Heart right ventricle (tissue), 16 donors: ENCODE measurements around the gene RBM4B. TPM values are rescaled to one million over a fixed set of nuclear protein-coding genes. Genes with fewer than 3 reads are reported as not detected.

ENCODE experiments used
- ATAC-seq, 8 donors: fragments of 200-7000 bp; cut with Tn5 transposase; one replicate each; pipeline ENCODE4 v1.9.1; 2020; ENCODE audit warnings: mild to moderate bottlenecking in 8 of 8, moderate library complexity in 8 of 8, moderate number of reproducible peaks in 1 of 8
- DNase-seq, 2 donors: peaks; one replicate each; pipeline ENCODE4 v3.0.0-alpha.2; 2020
- H3K27ac ChIP-seq, 10 donors: fragments of 200-600 bp; sonication (generic) in 2 of 10; one replicate each; pipeline versions ENCODE4 v1.5.0 to v1.8.0; 2020 to 2022; ENCODE audit warnings: mild to moderate bottlenecking in 3 of 10
- H3K27me3 ChIP-seq, 7 donors: fragments of 200-600 bp; one replicate each; pipeline ENCODE4 v1.8.0; 2021 to 2022; ENCODE audit warnings: mild to moderate bottlenecking in 2 of 7
- H3K36me3 ChIP-seq, 9 donors: fragments of 200-600 bp; sonication (generic) in 1 of 9; one replicate each; pipeline versions ENCODE4 v1.5.0 to v1.8.0; 2020 to 2022; ENCODE audit warnings: mild to moderate bottlenecking in 2 of 9
- H3K4me1 ChIP-seq, 9 donors: fragments of 200-600 bp; sonication (generic) in 1 of 9; one replicate each; pipeline versions ENCODE4 v1.5.0 to v1.8.0; 2020 to 2022; ENCODE audit warnings: mild to moderate bottlenecking in 4 of 9
- H3K4me3 ChIP-seq, 10 donors: fragments of 200-600 bp; sonication (generic) in 2 of 10; one replicate each; pipeline versions ENCODE4 v1.5.0 to v1.8.0; 2020 to 2022; ENCODE audit warnings: mild to moderate bottlenecking in 7 of 10, moderate library complexity in 2 of 10
- H3K9me3 ChIP-seq, 11 donors: fragments of 200-600 bp in 10 of 11; sonication (generic) in 2 of 11; one replicate each; pipeline versions ENCODE4 v1.5.0 to v1.8.0; 2013 to 2022; ENCODE audit warnings: mild to moderate bottlenecking in 2 of 11, control low read depth in 1 of 11, moderate library complexity in 1 of 11
- WGBS, 2 donors: extraction: QIAGEN DNeasy Blood & Tissue Kit; methylation state at CpG; one replicate each; pipeline ENCODE4 v1.1.7; 2013; ENCODE audit warnings: inconsistent platforms in 1 of 2; 5-methylcytosine and 5-hydroxymethylcytosine counted together
- intact Hi-C, 10 donors: fragments of 100-400 bp; cut with DNase I; formaldehyde crosslinking; loops; one replicate each; pipeline versions ENCODE4 v1.11.1 to v1.14.2; 2022
- polyA plus RNA-seq, 2 donors: library from polyadenylated mRNA; stranded (reverse); fragments of 200-250 nt; gene quantifications; one replicate each; pipeline ENCODE4 v1.2.3, GENCODE V29; 2013
- total RNA-seq, 10 donors: library from RNA; stranded (reverse); fragmentation: NEBNext Ultra II Directional in 3 of 10; extraction: Animal tissue kit (Norgen Biotek cat#: 25700) in 3 of 10; gene quantifications; one replicate each; pipeline versions ENCODE4 v1.2.1 to v1.2.4, GENCODE V29; 2021 to 2023
- TF ChIP-seq, protein P1 (sequence below), 9 donors: fragments of 200-600 bp; sonication (generic) in 2 of 9; IDR thresholded peaks; one replicate each; pipeline versions ENCODE4 v1.5.0 to v1.8.0; 2021 to 2022; ENCODE audit warnings: antibody characterized with exemption in 9 of 9, mild to moderate bottlenecking in 5 of 9, moderate library complexity in 1 of 9
- donor health status: Arrhythmogenic right ventricular cardiomyopathy.
- donor health status: ischemic (EF 13 %, LVEDD 7.1; RV severe dilation, severe dysfunction).
- donor health status: healthy with polysubstance abuse.
- donor health status: DM: no; HTN: yes; CAD: no.
- donor health status: DM: no; HTN: no; CAD: no.
- donor health status: ischemic (EF 25% LVEDD 6.9; RV normal size, moderate dysfunction).
- donor health status: ischemic (EF 25% LVEDD 5.7; RV mildly dilated, moderate dysfunction).
- donor health status: healthy.
- donor health status: DM: yes; HTN: yes; CAD: no.
- donor health status: Ischemic cardiomyopathy.
- donor health status: ischemic (EF 35%, LVEDD 5.7; RV mildly dilated, moderate dysfunction).
- donor health status: nonischemic (EF 11% LVEDD 7.7; RV severe dilation, severe dysfunction).
- donor health status: DM: yes; HTN: yes; CAD: no.
- donor health status: PGD.
- donor health status: ischemic (EF 29% LVEDD 5.4; RV normal size, mild dysfunction).
- donor health status: nonischemic (EF 23%, LVEDD 6.1; RV moderate dilation, normal function).

Gene RBM4B
- total and polyA plus RNA-seq, 12 donors = 5.7 to 12.6 (median 9.0) TPM

DNA sequence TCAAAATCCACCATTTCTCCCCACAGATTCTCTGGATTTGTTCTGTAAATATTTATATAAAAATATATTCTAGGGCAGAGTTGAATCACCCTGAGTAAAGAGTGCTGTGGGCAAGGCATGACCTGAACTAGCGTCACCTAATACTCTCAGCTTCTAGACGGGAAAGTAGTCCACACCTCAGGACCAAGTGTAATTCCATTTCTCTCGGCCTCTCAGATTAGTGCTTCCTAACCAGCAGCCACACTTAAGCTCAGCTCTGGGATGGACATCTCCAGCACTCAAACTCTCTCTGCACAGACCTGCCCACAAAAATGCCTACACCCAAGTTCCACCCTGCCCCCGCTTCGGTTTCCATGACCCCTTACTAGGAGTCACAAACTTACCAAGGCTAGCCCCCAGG is 46.0 kb upstream of the RBM4B start:
- Histone ChIP-seq H3K9me3 (no peaks in the 10 kb centered on the region), H3K4me1 (peaks cover 3 to 12% (median 9%) of the 10 kb centered on the region in 9 donors), H3K27me3 (peaks cover 0 to 42% (median 26%) of the 10 kb centered on the region in 7 donors), H3K36me3 (no peaks in the 10 kb centered on the region), H3K27ac (no peak overlapping the region), H3K4me3 (no peak overlapping the region)
- WGBS, 2 donors = 93 to 94% methylated on average over 5 of the region's 5 CpGs
- intact Hi-C loops = no loop called here
- DNase-seq (no peak), ATAC-seq (no peak)
- TF ChIP-seq, protein P1, sequence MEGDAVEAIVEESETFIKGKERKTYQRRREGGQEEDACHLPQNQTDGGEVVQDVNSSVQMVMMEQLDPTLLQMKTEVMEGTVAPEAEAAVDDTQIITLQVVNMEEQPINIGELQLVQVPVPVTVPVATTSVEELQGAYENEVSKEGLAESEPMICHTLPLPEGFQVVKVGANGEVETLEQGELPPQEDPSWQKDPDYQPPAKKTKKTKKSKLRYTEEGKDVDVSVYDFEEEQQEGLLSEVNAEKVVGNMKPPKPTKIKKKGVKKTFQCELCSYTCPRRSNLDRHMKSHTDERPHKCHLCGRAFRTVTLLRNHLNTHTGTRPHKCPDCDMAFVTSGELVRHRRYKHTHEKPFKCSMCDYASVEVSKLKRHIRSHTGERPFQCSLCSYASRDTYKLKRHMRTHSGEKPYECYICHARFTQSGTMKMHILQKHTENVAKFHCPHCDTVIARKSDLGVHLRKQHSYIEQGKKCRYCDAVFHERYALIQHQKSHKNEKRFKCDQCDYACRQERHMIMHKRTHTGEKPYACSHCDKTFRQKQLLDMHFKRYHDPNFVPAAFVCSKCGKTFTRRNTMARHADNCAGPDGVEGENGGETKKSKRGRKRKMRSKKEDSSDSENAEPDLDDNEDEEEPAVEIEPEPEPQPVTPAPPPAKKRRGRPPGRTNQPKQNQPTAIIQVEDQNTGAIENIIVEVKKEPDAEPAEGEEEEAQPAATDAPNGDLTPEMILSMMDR (IDR thresholded peaks at IDR 0.05) = no peak

DNA sequence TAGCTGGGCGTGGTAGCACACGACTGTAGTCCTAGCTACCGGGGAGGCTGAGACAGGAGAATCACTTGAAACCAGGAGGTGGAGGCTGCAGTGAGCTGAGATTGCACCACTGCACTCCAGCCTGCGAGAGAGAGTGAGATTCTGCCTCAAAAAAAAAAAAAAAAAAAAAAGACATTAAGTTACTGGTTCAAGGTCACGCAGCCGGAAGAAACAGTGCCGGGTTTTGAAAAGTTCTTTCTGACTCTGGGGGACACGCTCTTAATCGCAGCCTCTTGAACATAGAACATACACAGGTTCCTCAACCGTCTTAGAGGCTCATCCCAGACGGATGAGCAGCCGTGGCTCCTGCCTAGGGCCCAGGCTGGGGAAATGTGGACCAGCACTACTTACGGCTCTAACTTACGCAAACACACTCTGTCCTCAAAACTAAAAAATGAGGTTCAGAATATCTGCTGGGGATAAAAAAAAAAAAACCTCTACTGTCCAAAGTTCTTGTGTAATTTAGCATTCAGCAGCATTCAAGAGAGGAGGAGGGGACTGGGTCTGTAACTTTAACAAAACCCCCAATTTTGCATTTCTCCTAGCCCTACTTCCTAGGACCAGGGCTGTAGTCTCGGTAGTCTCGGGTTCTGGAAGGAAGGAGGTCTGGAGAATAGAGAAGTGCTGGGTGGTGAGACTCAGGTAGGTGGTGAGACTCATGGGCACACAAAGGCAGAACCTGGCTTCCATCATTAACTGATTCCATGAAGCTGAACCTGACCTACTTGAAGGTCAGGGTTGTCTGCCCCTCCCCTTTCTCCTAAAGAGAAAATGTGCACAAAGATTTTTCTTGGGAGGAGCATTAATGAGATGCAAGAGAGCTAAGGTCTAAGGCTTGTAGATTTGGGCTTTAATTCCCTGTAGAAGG is 45.3 kb upstream of the RBM4B start:
- Histone ChIP-seq H3K27me3 (peaks cover 0 to 39% (median 22%) of the 10 kb centered on the region in 7 donors), H3K4me3 (no peak overlapping the region), H3K9me3 (no peaks in the 10 kb centered on the region), H3K4me1 (peaks cover 0 to 8% (median 6%) of the 10 kb centered on the region in 9 donors), H3K36me3 (no peaks in the 10 kb centered on the region), H3K27ac (no peak overlapping the region)
- 88 to 93% methylated on average over 16 of the region's 16 CpGs for WGBS, 2 donors
- DNase-seq (no peak), ATAC-seq (no peak)
- TF ChIP-seq, protein P1 (IDR thresholded peaks at IDR 0.05) = no peak
- intact Hi-C loops = no loop called here

DNA sequence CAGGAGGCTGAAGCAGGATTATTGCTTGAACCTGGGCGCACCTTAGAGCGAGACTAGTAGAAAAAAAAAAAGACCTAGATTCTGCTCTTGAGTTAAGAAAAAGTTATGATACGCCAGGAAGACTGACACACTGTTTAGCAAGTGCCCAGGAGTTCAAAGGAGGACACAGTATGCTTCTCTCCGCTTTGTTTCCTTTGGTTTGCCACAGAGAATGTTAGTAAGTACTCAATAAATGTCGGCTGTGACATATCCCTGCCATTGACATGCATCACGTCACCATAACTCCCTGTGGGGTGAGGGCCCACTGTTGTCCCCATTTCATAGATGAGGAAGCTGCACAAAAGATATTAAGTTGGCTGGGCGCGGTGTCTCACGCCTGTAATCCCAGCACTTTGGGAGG is 44.3 kb upstream of the RBM4B start:
- peaks cover 0 to 2% (median under 1%) of the 10 kb centered on the region in 9 donors for H3K4me1 ChIP-seq

DNA sequence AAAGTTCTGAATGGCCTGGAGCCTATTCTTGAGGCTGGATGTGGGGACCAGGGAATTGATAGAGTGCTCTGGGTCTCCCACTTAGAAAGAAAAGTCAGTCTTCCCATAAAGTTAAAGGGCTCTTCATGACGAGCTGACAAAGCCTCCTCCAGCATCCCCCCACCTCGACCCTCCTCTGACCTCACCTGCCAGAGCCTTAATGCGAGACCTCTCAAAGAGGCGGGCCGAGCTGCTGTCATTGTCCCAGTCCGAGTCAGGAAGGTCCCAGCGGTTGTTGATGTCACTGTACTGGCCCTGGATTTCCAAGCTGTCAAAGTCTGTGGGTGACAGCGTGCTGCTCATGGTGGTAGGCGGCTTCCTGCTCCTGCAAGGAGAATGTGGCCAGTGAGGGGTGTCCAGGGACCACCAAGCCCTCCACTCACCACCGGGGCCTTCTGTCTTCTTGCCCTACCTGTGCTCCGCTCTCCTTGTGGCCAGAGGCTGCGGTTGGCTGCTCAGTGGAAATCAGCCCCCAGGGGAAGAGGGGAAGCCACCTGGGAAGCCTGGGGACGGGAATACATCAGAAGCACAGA is 43.3 kb upstream of the RBM4B start:
- H3K27ac ChIP-seq = no peak overlapping the region
- no peak overlapping the region for H3K4me3 ChIP-seq
- no peak for DNase-seq

More for the DNA sequence above, 44.3 kb upstream of the RBM4B start:
- Histone ChIP-seq H3K27me3 (peaks cover 0 to 37% (median 17%) of the 10 kb centered on the region in 7 donors), H3K36me3 (no peaks in the 10 kb centered on the region), H3K27ac (no peak overlapping the region), H3K4me3 (no peak overlapping the region), H3K9me3 (no peaks in the 10 kb centered on the region)
- no peak for DNase-seq
- TF ChIP-seq, protein P1 (IDR thresholded peaks at IDR 0.05) = no peak
- no peak for ATAC-seq
- WGBS, 2 donors = 93 to 97% methylated on average over 9 of the region's 9 CpGs
- intact Hi-C loops = no loop called here

More for the DNA sequence above, 43.3 kb upstream of the RBM4B start:
- H3K27me3 ChIP-seq = peaks cover 0 to 28% (median 8%) of the 10 kb centered on the region in 7 donors
- TF ChIP-seq, protein P1 (IDR thresholded peaks at IDR 0.05) = no peak
- 83 to 88% methylated on average over 13 of the region's 13 CpGs for WGBS, 2 donors
- no peaks in the 10 kb centered on the region for H3K9me3 ChIP-seq
- no peaks in the 10 kb centered on the region for H3K36me3 ChIP-seq
- intact Hi-C loops = no loop called here
- H3K4me1 ChIP-seq = no peaks in the 10 kb centered on the region
- ATAC-seq = no peak
